Ecto neural progenitor cell (in vitro differentiated cells): ENCODE data around the gene C16orf86.

Source experiments
- DNase-seq: peaks from one replicate; pipeline ENCODE4 v3.0.0-alpha.2; 2018; ENCODE audit warnings: low spot score

The C16orf86 gene

GRCh38 chr16:67666559-67667452 is at the start of gene C16orf86, which contains the start of gene ENKD1:
Gene C16orf86, plus strand, starts transcription at chr16:67666814. Its CDS starts 157 bp downstream, at chr16:67666971.
Gene ENKD1, minus strand, starts transcription at chr16:67666750. Its CDS starts 308 bp downstream, at chr16:67666442.
- DNase-seq, result peak; percentile 94

GRCh38 chr16:67628216-67628615 is 38.4 kb upstream of the C16orf86 start:
- no peak for DNase-seq

- no peak for DNase-seq
These were observed 34.0 kb upstream of the C16orf86 start for GRCh38 chr16:67632415-67633172.

GRCh38 chr16:67636713-67637112 is 29.9 kb upstream of the C16orf86 start:
- no peak for DNase-seq

GRCh38 chr16:67637625-67638024 is 29.0 kb upstream of the C16orf86 start:
- no peak for DNase-seq

GRCh38 chr16:67641779-67642708 is 24.6 kb upstream of the C16orf86 start:
- DNase-seq, result no peak

- no peak for DNase-seq
These were observed 22.6 kb upstream of the C16orf86 start for GRCh38 chr16:67644038-67644437.

GRCh38 chr16:67645397-67646121 is 21.1 kb upstream of the C16orf86 start:
- peak; percentile 48 for DNase-seq

- no peak for DNase-seq
These were observed 19.4 kb upstream of the C16orf86 start for GRCh38 chr16:67647111-67647651.

GRCh38 chr16:67647681-67648080 is 18.9 kb upstream of the C16orf86 start:
- no peak for DNase-seq

- no peak for DNase-seq
These were observed 18.4 kb upstream of the C16orf86 start for GRCh38 chr16:67648088-67648763.

- peak; percentile 58 for DNase-seq
These were observed 17.7 kb upstream of the C16orf86 start for GRCh38 chr16:67648764-67649407.

GRCh38 chr16:67649494-67649931 is 17.1 kb upstream of the C16orf86 start:
- peak; percentile 90 for DNase-seq

GRCh38 chr16:67650023-67650422 is 16.6 kb upstream of the C16orf86 start:
- no peak for DNase-seq

GRCh38 chr16:67651039-67651438 is 15.6 kb upstream of the C16orf86 start:
- peak; percentile 45 for DNase-seq

- DNase-seq, result no peak
These were observed 14.8 kb upstream of the C16orf86 start for GRCh38 chr16:67651847-67652246.

- peak; percentile 74 for DNase-seq
These were observed 14.0 kb upstream of the C16orf86 start for GRCh38 chr16:67652578-67653127.

- DNase-seq, result peak; percentile 63
These were observed 13.4 kb upstream of the C16orf86 start for GRCh38 chr16:67653128-67653788.
